GM12801 (cell line): ENCODE results near the gene CECR2.

Experiments used
- TF ChIP-seq, protein P1 (sequence below): IDR thresholded peaks from one replicate; pipeline ENCODE4 v1.5.1; 2011; ENCODE audit warnings: control low read depth; ENCODE audit not compliant: insufficient read length; ENCODE audit errors: extremely low read depth

CECR2 gene

DNA sequence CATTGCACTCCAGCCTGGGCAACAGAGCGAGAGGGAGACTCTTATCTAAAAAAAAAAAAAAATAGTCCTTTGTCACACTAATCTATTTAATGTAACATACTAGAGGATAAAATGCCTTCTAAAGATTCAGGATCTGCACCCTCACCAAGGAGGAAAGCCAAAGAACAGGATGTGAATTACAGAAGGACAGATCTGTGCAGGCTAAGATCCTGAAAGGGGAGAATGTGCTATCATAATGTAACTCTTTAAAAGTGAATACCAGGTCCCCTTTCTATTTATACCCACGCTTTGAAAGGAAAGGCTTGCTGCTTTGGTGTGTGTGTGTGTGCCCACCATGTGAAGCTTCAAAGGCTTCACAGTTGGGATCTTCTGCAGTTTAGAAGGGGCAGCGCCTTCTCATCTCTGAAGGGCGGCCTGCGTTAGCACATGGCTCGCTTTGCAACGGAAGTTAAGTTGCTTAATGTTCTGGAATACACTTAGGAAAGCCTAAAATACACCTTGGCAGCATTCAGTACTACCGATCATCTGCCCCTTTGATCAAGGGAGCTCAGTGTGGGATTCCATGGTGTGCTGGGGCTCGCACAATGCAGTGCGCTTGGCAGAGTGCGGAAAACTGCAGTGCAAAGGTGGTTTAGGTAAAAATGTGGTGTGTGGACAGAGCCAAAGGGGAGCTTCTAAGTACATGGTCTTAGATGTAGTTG lies 6.8 kb downstream of the CECR2 start:
- TF ChIP-seq, protein P1, sequence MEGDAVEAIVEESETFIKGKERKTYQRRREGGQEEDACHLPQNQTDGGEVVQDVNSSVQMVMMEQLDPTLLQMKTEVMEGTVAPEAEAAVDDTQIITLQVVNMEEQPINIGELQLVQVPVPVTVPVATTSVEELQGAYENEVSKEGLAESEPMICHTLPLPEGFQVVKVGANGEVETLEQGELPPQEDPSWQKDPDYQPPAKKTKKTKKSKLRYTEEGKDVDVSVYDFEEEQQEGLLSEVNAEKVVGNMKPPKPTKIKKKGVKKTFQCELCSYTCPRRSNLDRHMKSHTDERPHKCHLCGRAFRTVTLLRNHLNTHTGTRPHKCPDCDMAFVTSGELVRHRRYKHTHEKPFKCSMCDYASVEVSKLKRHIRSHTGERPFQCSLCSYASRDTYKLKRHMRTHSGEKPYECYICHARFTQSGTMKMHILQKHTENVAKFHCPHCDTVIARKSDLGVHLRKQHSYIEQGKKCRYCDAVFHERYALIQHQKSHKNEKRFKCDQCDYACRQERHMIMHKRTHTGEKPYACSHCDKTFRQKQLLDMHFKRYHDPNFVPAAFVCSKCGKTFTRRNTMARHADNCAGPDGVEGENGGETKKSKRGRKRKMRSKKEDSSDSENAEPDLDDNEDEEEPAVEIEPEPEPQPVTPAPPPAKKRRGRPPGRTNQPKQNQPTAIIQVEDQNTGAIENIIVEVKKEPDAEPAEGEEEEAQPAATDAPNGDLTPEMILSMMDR: no peak

DNA sequence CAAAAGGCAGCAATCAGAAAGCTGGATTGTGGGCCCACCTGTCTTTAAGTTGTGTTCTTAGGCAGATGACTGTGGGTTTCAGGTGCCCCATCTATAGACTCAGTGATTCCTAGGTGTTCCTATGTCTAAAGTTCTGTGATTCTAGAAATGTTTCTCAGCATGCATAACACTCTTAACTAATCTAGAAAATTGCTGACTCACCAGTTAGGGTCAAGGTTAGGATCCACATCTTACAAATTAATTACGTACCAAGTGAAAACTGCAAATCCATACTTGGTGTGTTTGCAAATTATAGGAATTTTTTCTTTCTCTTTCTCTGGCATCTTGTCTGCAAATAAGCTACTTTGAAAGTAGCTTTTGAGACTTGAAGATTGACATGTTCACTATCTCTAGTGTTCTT lies 7.7 kb downstream of the CECR2 start:
- TF ChIP-seq, protein P1: no peak

DNA sequence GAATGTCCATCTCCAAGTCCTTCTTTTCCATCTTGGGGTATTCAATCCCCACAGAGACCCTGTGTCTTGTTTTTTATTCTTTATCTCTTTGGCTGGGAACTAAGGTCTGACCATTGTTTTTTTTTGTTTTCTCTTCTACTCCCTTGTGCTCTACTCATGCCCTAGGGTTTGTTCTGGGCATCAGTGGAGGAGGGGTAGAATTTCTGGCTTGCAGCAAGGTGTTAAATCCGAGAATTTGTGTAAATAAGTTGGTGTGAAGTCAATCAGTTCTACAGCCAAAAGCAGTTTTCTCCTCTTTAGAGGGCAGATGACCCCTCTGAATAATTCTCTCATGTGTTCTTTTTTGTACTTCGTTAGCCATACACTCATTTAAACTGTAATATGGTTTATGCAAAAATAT lies 10.7 kb downstream of the CECR2 start:
- TF ChIP-seq, protein P1: no peak

DNA sequence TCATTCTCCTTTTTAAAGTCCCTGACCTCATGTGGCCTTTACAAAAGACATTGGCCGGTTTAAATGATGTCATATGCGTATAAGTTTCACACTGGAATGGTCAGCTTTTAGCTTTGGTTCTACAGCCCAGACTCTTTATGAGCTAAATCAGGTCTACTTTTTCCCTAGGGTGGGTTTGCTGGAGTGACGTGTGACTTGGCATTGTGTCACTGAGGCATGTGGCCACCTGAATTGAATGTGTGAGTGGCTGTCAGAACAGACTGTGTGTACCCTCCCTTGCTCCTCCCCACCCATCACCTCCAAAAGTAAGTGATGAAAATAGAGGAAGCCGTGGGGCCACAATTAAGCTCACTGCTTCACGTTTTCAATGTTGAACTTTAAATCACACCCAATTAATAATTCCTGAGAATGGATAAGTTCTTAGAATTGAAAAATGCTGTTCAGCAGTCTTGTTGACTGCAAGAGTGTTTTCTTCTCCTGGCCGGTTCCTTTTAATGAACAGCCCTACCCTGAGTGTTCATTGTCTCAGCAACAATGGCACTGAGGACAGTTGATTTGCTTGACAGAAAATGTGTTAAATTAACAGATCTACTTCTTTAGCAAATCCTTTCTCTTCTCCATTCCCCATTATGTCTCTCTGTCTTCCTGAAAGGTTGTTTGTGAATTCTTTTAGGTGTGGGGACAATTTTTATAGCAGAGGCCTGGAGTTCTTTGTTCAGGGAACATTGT lies 11.3 kb downstream of the CECR2 start:
- TF ChIP-seq, protein P1: no peak

DNA sequence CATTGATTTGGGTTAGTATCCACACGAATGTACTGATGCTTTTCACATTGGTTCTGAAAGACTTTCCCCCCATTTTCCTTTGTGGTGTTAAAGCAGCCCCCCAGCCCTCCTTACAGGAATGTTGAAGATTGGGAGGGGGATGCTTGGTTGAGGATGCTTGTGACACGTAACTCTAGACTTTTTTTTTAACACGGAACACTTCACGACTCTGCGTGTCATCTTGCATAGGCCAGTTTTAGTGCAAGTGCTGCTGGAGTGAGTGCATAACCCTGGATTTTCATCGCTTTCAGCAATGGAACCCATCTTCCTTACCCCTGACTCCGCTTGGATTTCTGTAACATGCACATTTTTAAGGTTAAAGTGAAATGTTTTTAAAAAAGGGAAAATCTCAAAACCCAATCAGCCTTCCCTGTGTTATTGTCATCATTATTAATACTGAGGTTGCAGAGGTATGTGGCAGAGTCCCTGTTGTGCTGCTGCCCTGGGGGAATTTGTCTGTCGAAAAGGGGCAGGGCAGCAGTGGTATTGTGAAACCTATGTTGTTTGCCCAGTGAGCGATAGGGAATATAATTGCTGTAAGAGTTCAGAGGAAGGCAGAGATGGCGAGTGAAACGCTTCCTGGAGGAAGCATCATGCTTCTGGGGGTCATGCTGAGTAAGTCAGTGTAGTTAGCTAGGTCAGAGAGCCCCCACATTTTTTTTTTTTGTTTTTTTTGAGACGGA lies 12.1 kb downstream of the CECR2 start:
- TF ChIP-seq, protein P1: no peak

DNA sequence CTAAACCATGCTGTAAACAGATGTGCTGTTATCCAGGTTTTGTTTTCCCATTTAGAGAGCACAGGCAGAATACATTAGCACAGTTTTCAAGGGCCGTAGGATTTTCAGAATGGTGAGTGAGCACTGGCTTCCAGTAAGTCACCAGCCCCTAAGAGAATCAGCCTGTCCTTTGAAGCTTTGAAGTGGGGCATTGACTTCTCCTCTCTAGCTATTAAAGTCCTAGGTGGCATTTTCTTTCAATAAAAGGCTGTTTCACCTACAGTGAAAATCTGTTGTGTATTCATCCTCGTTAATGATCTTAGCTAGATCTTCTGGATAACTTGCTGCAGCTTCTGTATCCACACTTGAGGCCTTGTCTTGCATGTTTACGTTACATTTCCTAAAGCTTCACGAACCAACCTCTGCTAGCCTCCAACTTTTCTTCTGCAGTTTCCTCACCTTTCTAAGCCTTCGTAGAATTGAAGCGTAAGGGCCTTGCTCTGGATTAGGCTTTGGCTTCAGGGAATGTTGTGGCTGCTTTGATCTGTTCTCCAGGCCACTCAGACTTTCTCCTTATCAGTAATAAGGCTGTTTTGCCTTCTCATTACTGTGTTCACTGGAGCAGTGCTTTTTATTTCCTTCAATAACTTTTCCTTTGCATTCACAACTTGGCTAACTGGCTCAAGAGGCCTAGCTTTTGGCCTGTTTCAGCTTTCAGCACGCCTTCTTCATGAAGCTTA lies 15.5 kb downstream of the CECR2 start:
- TF ChIP-seq, protein P1: no peak

DNA sequence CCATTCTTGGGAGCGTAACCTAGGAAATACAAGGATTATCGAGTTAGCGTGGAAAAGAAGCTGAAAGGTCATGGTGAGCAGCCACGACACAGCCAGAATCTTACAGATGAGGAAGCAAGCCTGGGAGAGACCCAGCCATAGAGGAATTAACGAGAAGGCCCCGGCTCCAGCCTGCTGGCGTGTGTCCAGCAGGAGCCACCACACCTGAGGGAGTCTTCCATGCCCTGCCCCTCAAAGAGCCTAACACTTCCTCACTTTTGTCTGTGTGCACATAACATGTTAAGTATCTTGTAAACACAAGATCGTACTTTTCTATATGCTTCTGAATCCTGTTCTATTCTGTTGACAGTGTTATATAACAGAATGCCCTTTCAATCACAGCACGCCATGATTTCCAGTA lies 18.1 kb downstream of the CECR2 start:
- TF ChIP-seq, protein P1: no peak
